ENCODE results near the gene CSMD2. TPM values are rescaled to one million over a fixed set of nuclear protein-coding genes. Genes with fewer than 3 reads are reported as not detected.
A peak's percentile ranks its signal among the peaks of the same experiment; 100 is the strongest.

The CSMD2 gene
- total RNA-seq, 1 donor from 2014 or later: 0.08 TPM

- no peak for ATAC-seq
Measured at GRCh38 chr1:33667386-33668282, 497.4 kb downstream of the CSMD2 start.

- ATAC-seq: no peak
Measured at GRCh38 chr1:33666616-33667015, 498.4 kb downstream of the CSMD2 start.

- ATAC-seq: no peak
Measured at GRCh38 chr1:33661811-33662454, 503.1 kb downstream of the CSMD2 start.

- no peak for ATAC-seq
Measured at GRCh38 chr1:33660956-33661355, 504.1 kb downstream of the CSMD2 start.

GRCh38 chr1:33660244-33660643 is 504.8 kb downstream of the CSMD2 start:
- no peak for ATAC-seq

GRCh38 chr1:33659641-33660040 is 505.4 kb downstream of the CSMD2 start:
- no peak for ATAC-seq

- no peak for ATAC-seq
Measured at GRCh38 chr1:33657833-33658232, 507.2 kb downstream of the CSMD2 start.

- no peak for ATAC-seq
Measured at GRCh38 chr1:33656467-33657005, 508.5 kb downstream of the CSMD2 start.

GRCh38 chr1:33655496-33655895 is 509.5 kb downstream of the CSMD2 start:
- no peak for ATAC-seq

- ATAC-seq: peak; percentile 42
Measured at GRCh38 chr1:33654267-33654834, 510.7 kb downstream of the CSMD2 start.

- ATAC-seq: no peak
Measured at GRCh38 chr1:33653226-33653625, 511.8 kb downstream of the CSMD2 start.

- ATAC-seq: no peak
Measured at GRCh38 chr1:33650708-33651107, 514.3 kb downstream of the CSMD2 start.

- no peak for ATAC-seq
Measured at GRCh38 chr1:33649759-33650158, 515.3 kb downstream of the CSMD2 start.

GRCh38 chr1:33643216-33643615 is 521.8 kb downstream of the CSMD2 start:
- ATAC-seq: no peak

GRCh38 chr1:33641104-33641830 is 523.8 kb downstream of the CSMD2 start:
- ATAC-seq: peak; percentile 55

GRCh38 chr1:33640114-33640660 is 524.8 kb downstream of the CSMD2 start:
- no peak for ATAC-seq

GRCh38 chr1:33637846-33638440 is 527.1 kb downstream of the CSMD2 start:
- ATAC-seq: no peak

- ATAC-seq: no peak
Measured at GRCh38 chr1:33636209-33636608, 528.8 kb downstream of the CSMD2 start.

- ATAC-seq: peak; percentile 28
Measured at GRCh38 chr1:33635336-33636012, 529.6 kb downstream of the CSMD2 start.

GRCh38 chr1:33634806-33635205 is 530.2 kb downstream of the CSMD2 start:
- peak; percentile 65 for ATAC-seq

- ATAC-seq: no peak
Measured at GRCh38 chr1:33634143-33634542, 530.9 kb downstream of the CSMD2 start.
